Fibroblast of skin of right biceps (primary cell): ENCODE results near the gene GRK2.

ENCODE experiments used
- DNase-seq: peaks from one replicate; pipeline ENCODE4 v3.0.0-alpha.2; 2013

Gene GRK2

DNA sequence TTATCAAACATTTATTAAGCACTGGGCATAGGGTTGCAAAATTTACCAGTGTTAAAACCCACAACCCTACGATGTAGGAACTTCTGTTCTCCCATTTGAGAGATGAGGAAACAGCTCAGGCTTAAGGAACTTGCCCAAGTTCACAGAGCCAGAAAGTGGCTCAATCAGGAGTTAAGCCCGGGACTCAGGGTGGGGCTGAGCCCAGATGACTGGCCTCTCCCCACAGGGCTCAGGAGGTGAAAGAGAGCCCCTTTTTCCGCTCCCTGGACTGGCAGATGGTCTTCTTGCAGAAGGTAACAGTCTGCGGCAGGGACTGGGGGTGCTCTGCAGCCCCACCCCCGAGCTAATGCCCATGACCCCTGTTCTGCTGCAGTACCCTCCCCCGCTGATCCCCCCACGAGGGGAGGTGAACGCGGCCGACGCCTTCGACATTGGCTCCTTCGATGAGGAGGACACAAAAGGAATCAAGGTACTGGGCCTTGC, 17.2 kb downstream of the GRK2 start:
- DNase-seq = no peak

DNA sequence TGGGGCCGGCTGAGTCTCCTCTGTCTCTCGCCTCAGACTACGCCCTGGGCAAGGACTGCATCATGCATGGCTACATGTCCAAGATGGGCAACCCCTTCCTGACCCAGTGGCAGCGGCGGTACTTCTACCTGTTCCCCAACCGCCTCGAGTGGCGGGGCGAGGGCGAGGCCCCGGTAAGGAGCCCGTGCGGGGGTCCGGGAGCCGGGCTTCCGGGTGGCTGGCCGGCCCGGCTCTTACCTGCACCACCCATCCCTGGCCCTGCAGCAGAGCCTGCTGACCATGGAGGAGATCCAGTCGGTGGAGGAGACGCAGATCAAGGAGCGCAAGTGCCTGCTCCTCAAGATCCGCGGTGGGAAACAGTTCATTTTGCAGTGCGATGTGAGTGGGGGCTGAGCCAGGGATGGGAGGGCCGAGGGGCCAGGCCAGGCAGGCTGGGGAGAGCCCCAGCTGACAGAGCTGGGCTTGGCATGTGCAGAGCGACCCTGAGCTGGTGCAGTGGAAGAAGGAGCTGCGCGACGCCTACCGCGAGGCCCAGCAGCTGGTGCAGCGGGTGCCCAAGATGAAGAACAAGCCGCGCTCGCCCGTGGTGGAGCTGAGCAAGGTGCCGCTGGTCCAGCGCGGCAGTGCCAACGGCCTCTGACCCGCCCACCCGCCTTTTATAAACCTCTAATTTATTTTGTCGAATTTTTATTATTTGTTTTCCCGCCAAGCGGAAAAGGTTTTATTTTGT, 18.7 kb downstream of the GRK2 start:
- no peak for DNase-seq

DNA sequence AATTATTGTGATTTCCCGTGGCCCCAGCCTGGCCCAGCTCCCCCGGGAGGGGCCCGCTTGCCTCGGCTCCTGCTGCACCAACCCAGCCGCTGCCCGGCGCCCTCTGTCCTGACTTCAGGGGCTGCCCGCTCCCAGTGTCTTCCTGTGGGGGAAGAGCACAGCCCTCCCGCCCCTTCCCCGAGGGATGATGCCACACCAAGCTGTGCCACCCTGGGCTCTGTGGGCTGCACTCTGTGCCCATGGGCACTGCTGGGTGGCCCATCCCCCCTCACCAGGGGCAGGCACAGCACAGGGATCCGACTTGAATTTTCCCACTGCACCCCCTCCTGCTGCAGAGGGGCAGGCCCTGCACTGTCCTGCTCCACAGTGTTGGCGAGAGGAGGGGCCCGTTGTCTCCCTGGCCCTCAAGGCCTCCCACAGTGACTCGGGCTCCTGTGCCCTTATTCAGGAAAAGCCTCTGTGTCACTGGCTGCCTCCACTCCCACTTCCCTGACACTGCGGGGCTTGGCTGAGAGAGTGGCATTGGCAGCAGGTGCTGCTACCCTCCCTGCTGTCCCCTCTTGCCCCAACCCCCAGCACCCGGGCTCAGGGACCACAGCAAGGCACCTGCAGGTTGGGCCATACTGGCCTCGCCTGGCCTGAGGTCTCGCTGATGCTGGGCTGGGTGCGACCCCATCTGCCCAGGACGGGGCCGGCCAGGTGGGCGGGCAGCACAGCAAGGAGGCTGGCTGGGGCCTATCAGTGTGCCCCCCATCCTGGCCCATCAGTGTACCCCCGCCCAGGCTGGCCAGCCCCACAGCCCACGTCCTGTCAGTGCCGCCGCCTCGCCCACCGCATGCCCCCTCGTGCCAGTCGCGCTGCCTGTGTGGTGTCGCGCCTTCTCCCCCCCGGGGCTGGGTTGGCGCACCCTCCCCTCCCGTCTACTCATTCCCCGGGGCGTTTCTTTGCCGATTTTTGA, 19.5 kb downstream of the GRK2 start:
- no peak for DNase-seq

DNA sequence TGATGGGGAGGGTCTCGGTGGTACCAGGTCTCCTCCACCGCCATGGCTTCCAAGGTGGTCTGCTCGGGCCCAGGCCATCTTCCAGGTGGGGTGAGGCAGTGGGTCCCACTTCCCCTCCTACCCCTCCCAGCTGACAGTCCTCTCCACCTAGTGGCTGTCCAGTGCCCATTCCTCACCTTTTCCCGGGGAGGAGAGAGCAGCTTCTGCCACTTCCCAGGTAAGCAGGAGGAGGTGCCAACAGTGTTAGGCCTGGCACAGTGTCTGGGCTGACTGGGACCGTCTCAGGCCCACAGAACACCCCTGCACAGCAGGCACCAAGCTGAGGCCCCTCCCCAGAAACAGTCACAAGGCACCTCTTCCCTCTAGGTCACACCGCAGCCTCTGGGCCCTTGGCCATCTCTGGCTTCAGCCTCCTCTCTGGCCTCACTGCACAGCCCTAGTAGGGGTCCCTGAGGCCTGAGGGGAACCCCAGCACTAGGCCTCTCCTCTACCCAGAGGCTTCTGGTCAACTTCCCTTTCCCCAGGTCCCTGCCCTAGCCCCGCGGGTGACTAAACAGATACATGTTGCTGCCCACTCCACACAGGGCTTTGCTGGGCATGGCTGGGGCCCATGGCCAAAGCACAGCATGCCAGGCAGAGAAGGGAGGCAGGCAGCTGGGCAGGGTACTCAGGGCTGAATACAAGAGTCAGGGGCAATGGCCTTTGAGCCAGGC, 20.5 kb downstream of the GRK2 start:
- DNase-seq = no peak

DNA sequence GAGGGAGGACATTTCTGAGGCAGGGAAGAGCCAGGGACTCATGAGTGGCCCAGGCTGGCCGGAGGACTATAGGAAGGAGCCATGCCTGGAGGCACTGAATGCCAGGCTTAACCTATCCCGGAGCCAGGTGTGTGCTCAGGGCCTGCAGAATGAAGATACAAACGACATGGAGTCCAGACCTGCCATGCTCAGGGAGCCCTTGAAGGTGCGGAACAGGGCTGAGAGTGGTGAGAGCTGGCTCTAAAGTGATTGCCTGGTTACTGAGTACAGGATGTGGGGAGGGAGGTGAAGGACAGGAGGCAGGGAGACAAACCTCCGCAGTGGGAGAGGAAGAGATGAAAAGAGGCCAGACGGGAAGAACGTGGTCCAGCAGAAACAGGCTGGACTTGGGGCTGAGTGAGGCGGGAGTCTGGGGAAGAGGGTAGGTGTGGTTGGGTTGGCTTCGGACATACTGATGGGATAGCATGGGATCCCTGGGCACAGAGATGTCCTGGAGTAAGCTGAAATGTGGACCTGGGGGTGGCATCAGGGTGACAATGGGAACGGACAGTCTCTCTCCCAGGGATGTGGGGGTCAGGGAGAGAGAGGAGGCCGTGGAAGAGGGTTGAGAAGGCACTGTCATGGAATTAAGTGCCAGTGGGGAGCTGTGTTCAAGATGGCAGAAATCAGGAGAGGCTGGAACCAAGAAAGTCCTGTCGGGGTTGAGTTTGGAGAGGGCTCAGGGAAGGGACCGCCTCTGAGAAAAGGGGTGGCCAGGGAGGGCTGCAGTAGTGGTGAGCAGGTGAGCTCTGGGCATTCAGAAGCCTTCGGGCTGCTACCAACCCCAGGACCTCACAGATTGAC, 21.3 kb downstream of the GRK2 start:
- DNase-seq = no peak

DNA sequence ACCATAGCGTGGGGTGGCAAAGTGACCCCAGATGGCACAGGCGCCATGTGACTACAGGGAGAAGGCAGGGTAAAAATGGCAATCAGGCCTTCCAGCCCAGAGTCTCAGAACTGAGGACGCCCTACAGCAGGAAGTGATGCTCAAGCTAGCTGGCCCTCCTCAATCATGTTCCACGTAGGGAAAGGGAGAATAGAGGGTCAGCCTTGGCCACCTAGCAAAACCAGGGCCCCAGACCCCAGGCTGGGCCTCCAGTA, 21.9 kb downstream of the GRK2 start:
- DNase-seq = no peak

DNA sequence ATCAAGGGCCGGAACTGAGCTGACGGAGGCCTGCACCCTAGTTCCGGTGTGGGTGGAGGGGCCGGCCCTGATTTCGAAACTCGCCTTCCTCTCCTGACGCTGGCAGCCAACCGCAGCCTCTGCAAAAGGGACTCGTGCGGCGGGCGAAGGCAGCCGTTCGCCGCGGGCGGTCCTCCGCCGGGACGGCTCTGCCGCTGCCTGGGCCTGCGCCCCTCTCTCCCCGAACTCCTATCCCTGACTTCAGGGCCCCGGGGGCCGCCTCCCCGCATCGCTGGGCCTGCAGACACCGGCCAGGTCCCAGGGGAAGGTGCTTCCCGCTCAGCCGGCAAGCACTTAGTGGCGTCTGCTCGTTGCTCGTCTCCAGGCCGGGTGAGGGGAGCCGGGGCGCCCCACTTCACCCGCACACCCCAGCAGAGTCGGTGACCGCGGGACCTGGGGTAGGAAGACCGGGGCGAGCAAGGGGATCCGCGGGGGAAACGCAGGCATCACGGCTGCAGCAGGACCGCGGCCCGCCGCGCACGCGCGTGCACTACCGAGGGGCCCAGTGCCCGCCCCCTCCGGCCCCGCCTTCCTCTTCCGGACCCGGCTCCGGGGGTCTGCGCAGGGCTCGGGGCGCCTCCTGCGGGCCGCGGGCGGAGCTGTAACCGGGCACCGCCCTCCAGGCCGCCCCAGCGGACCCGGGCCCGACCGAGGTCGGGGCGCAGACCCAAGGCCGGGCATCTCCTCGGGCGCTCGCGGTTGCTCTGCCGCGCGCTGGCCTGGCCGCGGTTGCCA, 22.4 kb downstream of the GRK2 start:
- peak; percentile 89 for DNase-seq

DNA sequence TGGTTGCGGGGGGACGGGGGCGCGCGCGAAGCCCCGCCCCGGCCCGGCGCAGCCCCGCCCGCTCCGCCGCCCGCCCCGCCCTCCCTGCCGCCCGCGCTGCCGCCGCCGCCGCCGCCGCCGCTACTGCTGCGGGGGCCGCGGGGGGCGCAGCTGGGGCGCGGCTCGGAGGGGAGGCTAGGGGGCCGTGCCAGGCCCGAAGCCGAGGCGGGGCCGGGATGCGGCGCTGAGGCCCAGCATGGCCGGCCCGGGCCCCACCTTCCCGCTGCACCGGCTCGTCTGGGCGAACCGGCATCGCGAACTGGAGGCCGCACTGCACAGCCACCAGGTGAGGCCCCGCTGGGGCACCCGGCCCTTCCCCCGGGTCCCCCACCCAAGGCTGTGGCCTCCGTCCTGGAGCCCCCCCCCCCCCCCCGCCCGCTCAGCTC, 23.0 kb downstream of the GRK2 start, which contains the start of gene ANKRD13D:
ANKRD13D (plus strand) TSS at position 78 of the 425 bp plus-strand sequence; CDS start at position 236, 158 bp downstream.
- DNase-seq = no peak

DNA sequence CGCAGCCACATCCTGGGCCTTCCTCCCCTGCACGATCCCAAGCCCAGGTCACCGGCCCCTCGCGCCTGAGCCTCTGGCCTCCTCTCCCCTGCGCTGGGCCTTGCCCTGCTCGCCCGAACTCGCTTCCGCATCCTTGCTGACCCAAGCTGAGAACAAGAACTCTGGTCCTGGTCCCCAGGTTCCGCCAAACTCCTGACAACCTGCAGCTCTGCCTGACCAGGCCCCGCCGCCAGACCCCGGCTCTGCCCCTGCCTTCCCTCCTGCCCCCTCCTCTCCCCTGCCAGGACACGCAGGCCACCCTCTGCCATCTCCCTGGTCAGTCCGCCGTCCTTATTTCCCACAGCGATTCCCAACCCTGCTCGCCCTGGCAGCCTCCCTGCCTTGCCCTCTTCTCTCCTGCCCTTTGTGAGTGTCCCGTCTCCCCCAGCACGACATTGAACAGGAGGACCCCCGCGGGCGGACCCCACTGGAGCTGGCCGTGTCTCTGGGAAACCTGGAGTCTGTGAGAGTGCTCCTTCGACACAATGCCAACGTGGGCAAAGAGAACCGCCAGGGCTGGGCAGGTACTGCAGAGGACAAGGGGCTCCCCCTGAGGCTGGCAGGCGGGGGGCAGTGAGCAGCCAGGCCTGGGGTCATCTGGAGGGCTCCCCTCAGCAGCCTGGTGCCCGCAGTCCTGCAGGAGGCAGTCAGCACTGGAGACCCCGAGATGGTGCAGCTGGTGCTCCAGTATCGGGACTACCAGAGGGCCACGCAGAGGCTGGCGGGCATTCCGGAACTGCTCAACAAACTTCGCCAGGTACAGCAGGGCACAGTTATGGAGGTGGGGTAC, 23.6 kb downstream of the GRK2 start:
- DNase-seq = no peak

DNA sequence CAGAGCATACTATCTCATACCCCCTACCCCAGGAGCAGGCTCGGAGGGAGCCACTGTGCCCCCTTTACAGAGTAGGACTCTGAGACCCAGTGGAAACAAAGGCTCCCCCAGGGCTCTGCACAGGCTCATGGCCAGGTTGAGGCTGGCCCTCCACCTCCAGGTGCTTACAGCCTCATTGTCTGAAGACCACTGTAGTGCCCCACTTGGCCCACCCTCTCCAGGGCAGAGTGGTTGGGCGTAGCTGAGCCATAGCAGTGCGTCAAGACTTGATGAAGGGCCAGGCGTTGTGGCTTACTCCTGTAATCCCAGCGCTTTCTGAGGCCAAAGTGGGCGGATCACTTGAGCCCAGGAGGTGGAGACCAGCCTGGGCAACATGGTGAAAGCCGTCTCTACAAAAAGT, 24.5 kb downstream of the GRK2 start:
- DNase-seq = no peak

DNA sequence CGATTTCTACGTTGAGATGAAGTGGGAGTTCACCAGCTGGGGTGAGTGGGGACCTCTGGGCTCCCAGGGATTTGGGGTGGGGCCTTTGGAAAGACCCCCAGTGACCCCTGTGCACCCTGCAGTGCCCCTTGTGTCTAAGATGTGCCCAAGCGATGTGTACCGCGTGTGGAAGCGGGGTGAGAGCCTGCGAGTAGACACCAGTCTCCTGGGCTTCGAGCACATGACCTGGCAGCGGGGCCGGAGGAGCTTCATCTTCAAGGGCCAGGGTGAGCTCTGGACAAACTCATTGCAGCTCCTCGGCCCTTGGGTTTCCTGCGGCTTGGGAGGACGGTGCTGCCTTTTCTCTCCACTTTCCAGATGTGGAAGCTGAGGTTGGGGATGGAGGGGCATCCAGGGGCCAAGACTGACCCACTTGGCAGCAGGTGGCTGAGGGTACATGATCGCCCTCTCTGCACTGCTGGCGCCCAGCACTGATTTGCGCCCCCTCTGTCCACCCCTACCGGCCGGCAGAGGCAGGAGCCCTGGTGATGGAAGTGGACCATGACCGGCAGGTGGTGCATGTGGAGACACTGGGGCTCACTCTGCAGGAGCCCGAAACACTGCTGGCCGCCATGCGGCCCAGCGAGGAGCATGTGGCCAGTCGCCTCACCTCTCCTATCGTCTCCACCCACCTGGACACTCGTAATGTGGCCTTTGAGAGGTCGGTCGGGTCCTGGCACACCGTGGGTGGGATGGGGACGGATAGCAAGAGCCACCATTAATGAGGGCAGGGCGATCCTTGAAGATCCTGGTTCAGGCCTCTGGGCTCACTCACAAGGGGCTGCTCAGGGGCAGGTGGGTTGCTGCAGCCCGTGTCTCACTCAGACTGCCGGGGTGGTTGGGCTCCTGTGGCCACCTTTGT, 25.5 kb downstream of the GRK2 start:
- no peak for DNase-seq

DNA sequence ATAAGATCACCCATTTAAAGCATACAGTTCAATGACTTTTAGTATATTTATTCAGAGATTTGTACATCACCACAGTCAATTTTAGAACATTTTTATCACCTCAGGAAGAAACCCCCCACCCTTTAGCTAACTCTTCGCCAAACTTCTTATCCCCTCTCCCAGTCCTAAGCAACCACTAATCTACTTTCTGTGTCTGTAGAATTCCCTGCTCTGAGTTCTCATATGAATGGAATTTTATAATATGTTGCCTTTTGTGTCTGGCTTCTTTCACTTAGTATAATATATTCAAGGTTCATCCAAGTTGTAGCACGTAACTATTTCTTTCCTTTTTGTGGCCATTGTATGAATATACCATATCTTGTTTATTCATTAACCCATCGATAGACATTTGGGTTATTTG, 26.4 kb downstream of the GRK2 start:
- DNase-seq = peak; percentile 20

DNA sequence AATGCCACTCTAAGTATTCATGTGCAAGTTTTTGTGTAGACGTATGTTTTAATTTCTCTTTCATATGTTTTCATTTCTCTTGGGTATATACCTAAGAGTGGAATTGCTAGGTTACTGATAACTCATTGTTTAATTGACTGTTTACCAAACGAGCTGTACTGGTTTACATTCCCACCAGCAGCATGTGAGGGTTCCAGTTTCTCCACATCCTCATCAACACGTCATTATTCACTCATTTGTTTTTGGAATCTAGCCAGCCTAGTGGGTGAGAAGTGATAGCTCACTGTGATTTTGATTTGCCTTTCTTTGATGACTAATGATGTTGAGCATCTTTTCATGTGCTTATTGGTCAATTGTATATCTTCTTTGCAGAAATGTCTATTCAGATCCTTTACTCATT, 26.8 kb downstream of the GRK2 start:
- peak; percentile 74 for DNase-seq

DNA sequence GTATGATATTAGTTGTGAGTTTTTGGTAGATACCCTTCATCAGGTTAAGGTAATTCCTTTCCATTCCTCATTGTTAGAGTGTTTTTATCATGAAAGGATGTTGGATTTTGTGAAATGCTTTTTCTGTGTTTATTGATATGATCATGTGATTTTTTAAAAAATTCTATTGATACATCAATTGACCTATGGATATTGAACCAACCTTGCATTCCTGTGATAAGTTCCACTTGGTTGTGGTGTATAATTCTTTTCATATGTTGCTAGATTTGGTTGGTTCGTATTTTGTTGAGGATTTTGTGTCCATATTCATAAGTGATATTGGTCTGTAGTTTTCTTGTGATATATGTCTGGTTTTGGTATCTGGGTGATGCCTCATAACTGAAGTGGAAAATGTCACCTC, 29.6 kb downstream of the GRK2 start:
- no peak for DNase-seq

DNA sequence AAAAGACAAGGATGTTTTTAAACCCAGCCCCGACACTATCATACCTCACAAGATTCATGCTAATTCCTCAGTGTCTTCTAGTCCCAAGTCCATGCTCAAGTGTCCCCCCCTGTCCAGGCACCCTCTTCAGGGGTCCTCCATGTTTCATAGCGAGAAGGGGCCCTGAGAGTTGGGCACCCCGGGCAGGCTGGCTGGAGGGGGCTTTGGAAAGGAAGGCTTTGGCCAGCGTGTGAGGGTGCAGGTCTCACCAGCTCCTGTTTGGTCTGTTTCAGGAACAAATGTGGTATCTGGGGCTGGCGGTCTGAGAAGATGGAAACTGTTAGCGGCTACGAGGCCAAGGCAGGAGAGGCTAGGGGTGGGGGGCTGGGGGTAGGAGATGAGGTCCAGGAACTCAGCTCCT, 32.5 kb downstream of the GRK2 start:
- DNase-seq = no peak

DNA sequence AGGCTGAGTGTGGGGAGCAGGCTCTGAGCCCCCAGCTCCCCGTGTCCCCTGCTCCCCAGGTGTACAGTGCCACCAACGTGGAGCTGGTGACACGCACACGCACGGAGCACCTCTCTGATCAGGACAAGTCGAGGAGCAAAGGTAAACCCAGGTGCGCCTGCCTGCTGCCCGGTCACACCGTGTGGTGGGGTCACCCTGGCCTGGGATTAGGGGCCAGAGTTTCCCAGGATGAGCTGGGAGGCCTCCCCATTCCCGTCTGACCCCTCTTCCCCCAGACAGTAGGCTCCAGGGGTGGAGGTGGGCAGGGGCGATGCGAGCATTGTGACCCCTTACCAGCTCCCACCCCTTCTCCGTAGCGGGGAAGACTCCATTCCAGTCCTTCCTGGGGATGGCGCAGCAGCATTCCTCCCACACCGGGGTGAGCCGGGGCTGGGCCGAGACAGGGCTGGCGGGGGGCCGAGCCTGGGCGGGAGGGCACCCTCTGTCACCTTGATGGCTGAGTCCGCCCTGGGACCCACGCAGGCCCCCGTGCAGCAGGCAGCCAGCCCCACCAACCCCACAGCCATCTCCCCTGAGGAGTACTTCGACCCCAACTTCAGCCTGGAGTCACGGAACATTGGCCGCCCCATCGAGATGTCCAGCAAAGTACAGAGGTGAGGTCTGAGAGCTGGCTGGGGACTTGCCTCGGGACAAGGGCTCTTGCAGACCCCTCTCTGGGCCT, 33.4 kb downstream of the GRK2 start:
- DNase-seq = no peak

DNA sequence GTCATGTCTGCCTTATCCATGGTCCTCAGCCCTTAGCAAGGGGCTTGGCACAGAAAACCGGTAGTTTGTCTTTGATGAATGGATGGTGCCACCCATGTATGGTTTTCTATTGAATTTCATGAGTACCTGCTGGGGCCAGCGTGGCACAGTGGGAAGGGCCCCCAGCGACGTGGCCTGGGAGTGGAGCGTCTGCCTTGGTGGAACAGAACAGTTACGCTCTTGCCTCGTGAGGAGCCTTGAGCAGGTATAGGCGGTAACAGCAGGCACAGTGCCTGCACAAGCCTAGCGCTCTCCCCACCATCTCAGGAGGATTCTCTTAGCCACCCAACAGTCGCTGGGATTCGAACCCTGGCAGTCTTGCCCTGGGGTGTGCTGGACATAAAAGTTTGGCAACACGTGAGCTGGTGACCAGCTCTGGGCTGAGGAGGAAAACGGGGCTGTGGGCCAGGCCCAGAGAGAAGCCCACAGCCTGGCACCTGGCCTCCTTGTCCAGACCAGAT, 34.0 kb downstream of the GRK2 start:
- no peak for DNase-seq

DNA sequence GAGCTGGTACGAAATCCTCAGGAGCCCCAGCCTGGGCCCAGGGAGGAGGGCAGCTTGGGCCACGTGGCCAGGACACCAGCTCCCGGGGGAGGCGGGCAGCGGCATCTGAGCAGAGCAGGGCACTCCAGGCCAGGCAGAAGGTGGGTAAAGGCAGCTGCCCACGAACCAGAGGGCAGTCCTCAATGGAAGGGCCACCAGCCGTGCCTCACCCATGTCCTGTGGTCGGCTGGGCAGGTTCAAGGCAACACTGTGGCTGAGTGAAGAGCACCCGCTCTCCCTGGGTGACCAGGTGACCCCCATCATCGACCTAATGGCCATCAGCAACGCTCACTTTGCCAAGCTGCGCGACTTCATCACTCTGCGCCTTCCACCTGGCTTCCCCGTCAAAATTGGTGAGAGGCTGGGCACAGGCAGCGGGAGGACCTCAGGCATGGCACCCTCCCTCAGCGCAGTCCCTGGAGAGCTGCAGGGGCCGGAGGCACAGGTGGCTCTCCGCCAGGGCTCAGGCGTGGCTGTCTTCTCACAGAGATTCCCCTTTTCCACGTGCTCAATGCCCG, 34.6 kb downstream of the GRK2 start:
- no peak for DNase-seq
